Stimulated activated CD4-positive, alpha-beta T cell treated with anti-CD3 and anti-CD28 coated beads, Interleukin-12 subunit alpha, Interleukin-12 subunit beta, amount 100 ng/mL, for 48 hours (primary cell): ENCODE data around the gene NEK9.
"Not testable (repeated sequence)": the region's sequence is repeated elsewhere in the genome, so short reads cannot be mapped to it uniquely, and the experiment has no call there.

Experiments
- DNase-seq, 3 donors: peaks; one replicate each; pipeline ENCODE4 v3.0.0-alpha.2; 2020; ENCODE audit warnings: low read depth in 2 of 3, low spot score in 1 of 3

NEK9 gene

GRCh38 chr14:75144944-75145343 lies 18.1 kb upstream of the NEK9 start:
- DNase-seq: no peak

GRCh38 chr14:75143761-75144527 lies 17.1 kb upstream of the NEK9 start:
- no peak for DNase-seq

- DNase-seq: no peak
These were observed 15.6 kb upstream of the NEK9 start for GRCh38 chr14:75142494-75142893.

- DNase-seq: no peak
These were observed 15.1 kb upstream of the NEK9 start for GRCh38 chr14:75141967-75142366.

GRCh38 chr14:75141062-75141461 lies 14.2 kb upstream of the NEK9 start:
- no peak for DNase-seq

GRCh38 chr14:75140620-75141019 lies 13.8 kb upstream of the NEK9 start:
- no peak for DNase-seq

GRCh38 chr14:75139185-75139584 lies 12.3 kb upstream of the NEK9 start:
- no peak for DNase-seq

GRCh38 chr14:75138492-75138891 lies 11.6 kb upstream of the NEK9 start:
- DNase-seq: no peak

GRCh38 chr14:75134644-75135043 lies 7.8 kb upstream of the NEK9 start:
- DNase-seq: no peak

- no peak for DNase-seq
These were observed 6.7 kb upstream of the NEK9 start for GRCh38 chr14:75133597-75133996.

- DNase-seq: peak in 2 of 3 donors; percentile 20 to 80
These were observed 5.7 kb upstream of the NEK9 start for GRCh38 chr14:75132382-75133086.

- no peak for DNase-seq
These were observed 1.7 kb upstream of the NEK9 start for GRCh38 chr14:75128596-75128990.

GRCh38 chr14:75127903-75128595 lies 1.2 kb upstream of the NEK9 start:
- DNase-seq: no peak

GRCh38 chr14:75127474-75127820 lies 599 bp upstream of the NEK9 start:
- DNase-seq: not testable (repeated sequence)

- DNase-seq: no peak
These were observed 715 bp downstream of the NEK9 start for GRCh38 chr14:75126121-75126544.

- no peak for DNase-seq
These were observed 1.2 kb downstream of the NEK9 start for GRCh38 chr14:75125617-75126016.

GRCh38 chr14:75123991-75124390 lies 2.9 kb downstream of the NEK9 start:
- DNase-seq: peak in 1 of 3 donors; percentile 14

- DNase-seq: no peak
These were observed 5.3 kb downstream of the NEK9 start for GRCh38 chr14:75121552-75121951.

GRCh38 chr14:75120541-75121291 lies 6.1 kb downstream of the NEK9 start:
- no peak for DNase-seq

GRCh38 chr14:75119056-75119455 lies 7.8 kb downstream of the NEK9 start:
- DNase-seq: no peak

- no peak for DNase-seq
These were observed 12.8 kb downstream of the NEK9 start for GRCh38 chr14:75113932-75114539.
